Esophagus muscularis mucosa (tissue), 4 donors: ENCODE data around the gene ZSWIM5.

Experiments used
- CTCF ChIP-seq, 3 experiments: fragments of 200-600 bp in 2 of 3; fragments of 450-650 bp in 1 of 3; sonication (generic) in 2 of 3; IDR thresholded peaks; one replicate each; pipeline ENCODE4 v1.5.1; 2017 to 2019; ENCODE audit warnings: antibody characterized with exemption in 3 of 3, mild to moderate bottlenecking in 2 of 3, moderate library complexity in 1 of 3
- EP300 ChIP-seq: sonication (generic); formaldehyde crosslinking; IDR thresholded peaks from one replicate; pipeline ENCODE4 v1.6.1; 2017; ENCODE audit warnings: antibody characterized with exemption
- POLR2A ChIP-seq: fragments of 450-650 bp; IDR thresholded peaks from one replicate; pipeline ENCODE4 v1.6.1; 2017; ENCODE audit warnings: antibody characterized with exemption, moderate library complexity, mild to moderate bottlenecking, low read depth

DNA sequence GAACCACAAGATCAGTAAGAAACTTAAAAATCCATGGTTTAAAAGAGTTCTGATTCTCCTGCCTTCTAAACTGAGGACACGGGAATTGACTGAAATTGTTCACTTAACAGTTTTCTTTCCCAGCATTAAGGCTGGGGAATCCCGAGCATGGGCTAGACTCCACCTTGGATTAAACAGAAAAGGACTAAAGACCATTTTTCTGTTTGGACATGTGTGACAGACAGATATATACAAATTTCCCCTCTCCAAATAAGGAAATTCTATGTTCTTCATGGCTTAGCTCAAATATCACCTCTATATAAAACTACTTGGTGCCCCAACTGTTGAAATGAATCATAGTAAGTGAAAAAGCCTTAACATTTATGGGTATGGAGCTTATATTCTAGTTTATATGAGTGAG, 109.3 kb downstream of the ZSWIM5 start:
- TF ChIP-seq POLR2A, result no peak
- no peak for TF ChIP-seq EP300
- no peak for TF ChIP-seq CTCF (IDR thresholded peaks at IDR 0.05)
